LoVo (cell line): ENCODE data around the gene OXER1.

Source experiments
- DNase-seq: peaks from one replicate; pipeline ENCODE4 v3.0.0-alpha.2; 2016; ENCODE audit warnings: low spot score

The OXER1 gene

GRCh38 chr2:42793334-42794270 lies 29.7 kb upstream of the OXER1 start:
- DNase-seq = no peak

GRCh38 chr2:42792583-42793333 lies 28.8 kb upstream of the OXER1 start, which contains the start of gene HAAO:
HAAO (minus strand) TSS chr2:42792583; CDS start chr2:42792536, 47 bp downstream.
- no peak for DNase-seq

GRCh38 chr2:42792087-42792582 lies 28.2 kb upstream of the OXER1 start:
- no peak for DNase-seq

- no peak for DNase-seq
Observed at GRCh38 chr2:42791606-42792005, 27.7 kb upstream of the OXER1 start.

- DNase-seq = no peak
Observed at GRCh38 chr2:42789751-42790150, 25.8 kb upstream of the OXER1 start.

GRCh38 chr2:42788882-42789281 lies 24.9 kb upstream of the OXER1 start:
- no peak for DNase-seq

- DNase-seq = no peak
Observed at GRCh38 chr2:42788478-42788793, 24.5 kb upstream of the OXER1 start.

- no peak for DNase-seq
Observed at GRCh38 chr2:42787788-42788477, 24.0 kb upstream of the OXER1 start.

- DNase-seq = no peak
Observed at GRCh38 chr2:42787424-42787787, 23.5 kb upstream of the OXER1 start.

GRCh38 chr2:42786561-42787345 lies 22.8 kb upstream of the OXER1 start:
- no peak for DNase-seq

GRCh38 chr2:42784204-42784880 lies 20.4 kb upstream of the OXER1 start:
- no peak for DNase-seq

- DNase-seq = no peak
Observed at GRCh38 chr2:42783511-42783910, 19.6 kb upstream of the OXER1 start.

- no peak for DNase-seq
Observed at GRCh38 chr2:42781181-42781580, 17.2 kb upstream of the OXER1 start.

- peak; percentile 18 for DNase-seq
Observed at GRCh38 chr2:42777883-42778805, 14.2 kb upstream of the OXER1 start.

- DNase-seq = no peak
Observed at GRCh38 chr2:42775810-42776209, 11.9 kb upstream of the OXER1 start.

GRCh38 chr2:42775186-42775585 lies 11.3 kb upstream of the OXER1 start:
- no peak for DNase-seq

GRCh38 chr2:42771546-42772153 lies 7.7 kb upstream of the OXER1 start:
- no peak for DNase-seq

GRCh38 chr2:42770288-42771131 lies 6.6 kb upstream of the OXER1 start:
- peak; percentile 32 for DNase-seq
